GM13977 (cell line): ENCODE data around the gene CTNNBL1.

ENCODE experiments used
- DNase-seq: peaks from one replicate; pipeline ENCODE4 v3.0.0; 2012; ENCODE audit warnings: low spot score
- in situ Hi-C: fragments of 300-500 bp; cut with MboI; formaldehyde crosslinking; loops from one replicate; pipeline ENCODE4 v1.12.0; 2022; ENCODE audit warnings: low sequenced_read_pairs, low pct_unique_long_range_greater_than_20kb, mixed read lengths, inconsistent platforms; ENCODE audit not compliant: unreplicated experiment
- TF ChIP-seq, protein P1 (sequence below): IDR thresholded peaks from 2 replicates; pipeline ENCODE4 v1.5.1; 2012; ENCODE audit warnings: mild to moderate bottlenecking, control low read depth; ENCODE audit not compliant: insufficient read depth; ENCODE audit errors: extremely low read depth, missing control alignments

Gene CTNNBL1

DNA sequence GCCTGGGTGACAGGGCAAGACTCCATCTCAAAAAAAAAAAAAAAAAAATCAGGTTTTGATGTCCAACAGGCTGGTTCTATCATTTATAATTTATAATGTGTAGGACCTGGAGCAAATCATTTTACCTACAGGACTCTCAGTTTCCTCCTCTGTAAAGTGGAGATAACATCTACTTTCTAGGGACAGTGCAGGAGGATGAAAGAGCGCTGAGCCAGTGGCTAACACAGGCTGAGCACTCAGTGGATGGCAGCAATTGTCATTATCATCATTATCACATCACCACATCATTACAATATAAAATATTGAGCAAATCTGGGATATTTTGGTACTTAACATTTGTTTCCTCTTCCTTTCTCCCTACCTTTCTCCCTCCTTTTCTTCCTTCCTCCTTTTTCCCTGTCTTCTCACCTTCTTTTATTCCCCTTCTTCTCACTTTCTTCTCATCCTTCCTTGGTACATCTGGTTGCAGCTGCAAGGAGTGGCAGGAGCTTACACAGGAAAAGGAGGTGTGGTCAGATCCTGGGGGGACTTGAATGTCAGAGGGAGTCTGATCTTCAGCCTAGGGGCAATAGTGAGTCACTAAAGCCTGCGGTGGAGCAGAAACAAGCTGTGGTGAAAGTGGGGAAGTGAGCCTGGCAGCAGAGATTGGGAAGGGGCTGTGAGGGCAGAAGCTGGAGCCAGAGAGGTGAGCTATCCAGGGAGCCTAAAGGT is 24.6 kb upstream of the CTNNBL1 start:
- no peak for DNase-seq
- in situ Hi-C loops = no loop called here
- TF ChIP-seq, protein P1, sequence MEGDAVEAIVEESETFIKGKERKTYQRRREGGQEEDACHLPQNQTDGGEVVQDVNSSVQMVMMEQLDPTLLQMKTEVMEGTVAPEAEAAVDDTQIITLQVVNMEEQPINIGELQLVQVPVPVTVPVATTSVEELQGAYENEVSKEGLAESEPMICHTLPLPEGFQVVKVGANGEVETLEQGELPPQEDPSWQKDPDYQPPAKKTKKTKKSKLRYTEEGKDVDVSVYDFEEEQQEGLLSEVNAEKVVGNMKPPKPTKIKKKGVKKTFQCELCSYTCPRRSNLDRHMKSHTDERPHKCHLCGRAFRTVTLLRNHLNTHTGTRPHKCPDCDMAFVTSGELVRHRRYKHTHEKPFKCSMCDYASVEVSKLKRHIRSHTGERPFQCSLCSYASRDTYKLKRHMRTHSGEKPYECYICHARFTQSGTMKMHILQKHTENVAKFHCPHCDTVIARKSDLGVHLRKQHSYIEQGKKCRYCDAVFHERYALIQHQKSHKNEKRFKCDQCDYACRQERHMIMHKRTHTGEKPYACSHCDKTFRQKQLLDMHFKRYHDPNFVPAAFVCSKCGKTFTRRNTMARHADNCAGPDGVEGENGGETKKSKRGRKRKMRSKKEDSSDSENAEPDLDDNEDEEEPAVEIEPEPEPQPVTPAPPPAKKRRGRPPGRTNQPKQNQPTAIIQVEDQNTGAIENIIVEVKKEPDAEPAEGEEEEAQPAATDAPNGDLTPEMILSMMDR = no peak

DNA sequence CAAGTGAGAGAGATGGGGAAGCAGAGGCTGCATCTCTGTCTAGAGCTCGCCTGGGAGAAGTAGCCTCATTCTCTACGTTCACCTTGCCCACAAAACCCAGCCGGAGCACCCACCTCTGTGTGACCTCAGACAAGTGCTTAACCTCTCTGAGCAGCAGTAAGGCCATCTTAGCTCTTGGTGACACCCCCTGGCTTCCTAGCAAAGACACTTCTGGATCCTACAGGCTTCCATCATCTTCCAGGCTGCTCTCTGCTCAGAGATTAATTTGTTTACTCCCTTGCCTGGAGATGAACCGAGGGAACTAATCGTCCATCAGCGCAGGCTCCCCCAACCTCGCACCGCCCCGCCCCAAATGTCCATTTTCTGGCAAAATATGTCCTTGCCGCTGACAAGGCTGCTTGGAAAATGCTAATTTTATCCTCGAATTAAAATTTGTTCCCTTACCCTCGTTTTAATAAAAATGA is 24.0 kb upstream of the CTNNBL1 start:
- in situ Hi-C loops = no loop called here
- TF ChIP-seq, protein P1 = no peak
- DNase-seq = no peak

DNA sequence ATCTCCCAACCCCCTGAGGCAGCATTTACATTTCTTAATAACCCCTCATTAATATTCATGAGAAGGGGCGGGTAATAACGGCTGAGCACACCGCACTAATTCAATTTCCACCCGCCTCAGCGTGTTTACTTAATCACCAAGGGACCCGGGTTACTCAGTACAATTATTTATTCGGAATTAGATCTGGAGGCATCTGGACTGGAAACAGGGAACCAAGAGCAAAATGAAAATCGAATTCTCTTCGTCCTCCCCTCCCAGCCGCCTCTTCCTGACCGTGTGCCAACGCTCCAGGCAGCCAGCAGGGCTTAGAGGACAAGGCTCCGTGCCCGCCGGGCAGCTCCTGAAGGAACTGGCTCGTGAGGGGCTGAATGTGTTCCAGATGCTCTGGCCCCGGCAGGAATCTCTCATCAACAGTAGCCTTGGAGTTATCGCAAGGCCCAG is 23.5 kb upstream of the CTNNBL1 start:
- no peak for DNase-seq
- in situ Hi-C loops = no loop called here
- TF ChIP-seq, protein P1 = no peak

DNA sequence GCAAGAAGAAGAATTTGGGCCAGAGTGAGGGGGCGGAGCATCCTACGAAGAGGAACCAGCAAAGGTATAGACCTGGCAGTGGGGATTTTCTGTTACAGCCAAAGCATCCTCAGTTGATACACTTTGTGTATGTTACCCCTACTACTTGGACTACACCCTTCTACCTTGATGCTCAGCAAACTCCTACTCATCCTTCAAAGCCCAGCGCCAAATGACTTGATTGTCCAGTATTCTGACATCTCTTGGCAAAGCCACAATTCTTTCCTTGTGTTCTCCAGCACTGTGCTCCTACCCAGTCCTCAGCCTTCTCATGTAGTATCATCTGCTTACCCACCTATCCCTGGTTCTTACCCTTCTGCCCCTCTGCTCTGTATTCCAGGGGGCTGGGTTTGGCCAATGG is 21.7 kb upstream of the CTNNBL1 start:
- in situ Hi-C loops = no loop called here
- DNase-seq = no peak
- TF ChIP-seq, protein P1 = no peak

DNA sequence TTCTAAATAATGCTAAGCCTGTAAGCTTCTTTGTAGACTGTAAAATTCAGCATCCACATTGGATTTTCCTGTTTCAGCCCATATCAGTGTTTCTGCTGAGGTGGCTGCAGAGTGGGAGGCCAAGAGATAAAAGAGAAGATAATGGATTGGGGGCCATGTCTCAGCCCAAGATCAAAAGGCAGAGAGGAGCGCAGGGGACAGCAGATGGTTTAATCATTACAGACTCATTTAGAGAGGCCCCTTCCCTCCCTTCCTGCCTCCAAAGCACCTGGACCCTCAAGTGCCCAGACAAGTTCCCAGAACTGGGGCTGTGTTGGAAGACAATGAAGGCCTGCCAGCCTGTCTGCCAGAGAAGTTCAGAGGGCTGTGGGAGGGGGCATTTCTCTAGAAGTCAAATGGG is 20.4 kb upstream of the CTNNBL1 start:
- TF ChIP-seq, protein P1 = no peak
- DNase-seq = no peak
- in situ Hi-C loops = no loop called here

DNA sequence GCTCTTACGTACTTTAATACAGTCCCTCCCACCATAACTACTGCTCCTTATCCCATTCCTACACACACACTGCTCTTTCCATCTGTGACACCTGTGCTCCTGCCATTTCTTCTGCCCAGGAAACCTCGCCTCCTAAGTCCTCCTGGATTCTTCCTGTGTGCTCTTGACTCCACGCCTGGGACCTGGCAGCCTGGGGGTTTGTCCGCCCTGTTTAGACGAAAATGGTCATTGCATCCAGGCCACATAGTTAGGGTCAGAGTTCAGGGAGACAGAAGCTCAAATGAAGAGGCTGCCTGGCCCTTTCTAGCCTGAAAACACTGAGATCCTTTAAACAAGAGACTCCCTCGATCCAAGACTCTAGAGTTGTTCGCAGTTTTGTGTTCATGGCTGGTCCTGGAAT is 17.4 kb upstream of the CTNNBL1 start:
- in situ Hi-C loops = no loop called here
- TF ChIP-seq, protein P1 = no peak
- no peak for DNase-seq
